HG03439 (cell line): Measurements from ENCODE around the gene CACNA2D3.

Experiments used
- ATAC-seq: cut with Tn5 transposase; IDR thresholded peaks from one replicate; pipeline ENCODE4 v1.9.1; 2021; ENCODE audit warnings: mild to moderate bottlenecking, moderate library complexity; ENCODE audit not compliant: unreplicated experiment

CACNA2D3 gene

DNA sequence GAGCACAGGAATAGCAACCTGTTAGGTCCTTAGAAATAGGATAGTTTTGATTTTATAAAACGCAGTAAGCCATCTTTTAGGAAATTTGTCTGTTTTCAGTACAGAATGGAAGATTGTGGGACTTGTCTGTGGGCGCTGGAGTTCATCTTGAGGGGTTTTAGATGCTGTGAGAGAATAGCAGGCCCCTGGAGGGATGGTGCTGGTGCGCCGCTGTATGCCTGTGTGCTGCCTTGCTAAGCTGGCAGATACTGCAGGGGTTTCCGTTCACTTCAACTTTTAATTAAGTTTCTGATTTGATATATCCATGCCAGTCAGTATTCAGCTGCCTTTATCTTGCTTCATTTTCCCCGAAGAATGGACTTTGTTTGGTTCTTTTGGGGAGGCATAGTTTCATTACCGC, 4.2 kb downstream of the CACNA2D3 start:
- no peak for ATAC-seq

DNA sequence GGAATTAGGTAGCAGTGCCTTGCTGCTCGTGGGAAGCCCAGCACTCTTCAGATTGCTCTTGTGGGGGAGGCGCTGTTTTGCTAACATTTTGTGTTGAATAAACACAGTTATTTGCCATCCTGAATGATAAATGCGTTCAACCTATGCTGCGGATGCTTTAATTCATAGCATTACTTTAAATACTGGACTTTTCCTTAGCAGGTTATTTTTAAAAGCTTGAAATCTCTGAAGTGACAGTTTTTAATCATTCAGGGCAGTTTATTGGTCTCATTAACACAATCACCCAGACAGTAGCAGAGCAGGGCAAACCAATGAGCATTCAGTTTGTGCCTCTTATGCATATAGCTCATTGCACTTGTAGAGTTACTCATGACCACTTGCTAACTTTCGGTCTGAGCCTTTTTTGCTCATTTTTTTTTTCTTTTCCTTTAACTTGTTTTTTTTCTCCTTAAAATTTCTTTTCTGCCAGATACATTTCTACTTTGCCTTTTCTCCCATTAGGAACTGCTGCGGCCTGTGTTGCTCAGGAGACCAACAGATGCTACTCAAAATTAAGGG, 5.2 kb downstream of the CACNA2D3 start:
- no peak for ATAC-seq

DNA sequence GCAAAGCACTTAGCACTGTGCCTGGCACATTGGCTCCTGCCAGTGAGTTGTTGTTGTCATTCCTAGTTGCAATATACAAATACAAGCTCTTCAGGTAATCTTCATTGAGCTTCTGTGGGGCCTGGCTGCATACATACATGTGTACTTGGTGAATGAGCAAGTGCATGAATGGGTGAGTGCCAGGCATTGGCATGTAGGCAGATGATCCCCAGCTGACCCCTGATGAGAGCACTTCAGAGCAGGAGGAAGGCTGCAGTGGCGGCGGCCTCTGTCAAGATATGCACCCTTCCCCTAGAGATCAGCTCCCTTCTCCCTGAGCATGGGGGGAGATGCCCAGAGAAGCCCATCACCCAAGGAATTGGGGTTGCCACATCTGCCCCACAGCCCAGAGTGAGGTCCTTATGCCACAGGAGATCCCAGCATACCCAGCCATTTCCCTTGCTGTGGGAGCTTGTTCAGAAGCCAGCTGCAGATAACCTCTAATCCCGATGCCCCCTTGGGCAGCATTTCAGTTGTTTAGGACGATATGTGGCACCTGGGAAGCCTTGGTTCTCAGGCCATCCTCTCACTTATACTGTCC, 8.8 kb downstream of the CACNA2D3 start:
- ATAC-seq, result no peak

DNA sequence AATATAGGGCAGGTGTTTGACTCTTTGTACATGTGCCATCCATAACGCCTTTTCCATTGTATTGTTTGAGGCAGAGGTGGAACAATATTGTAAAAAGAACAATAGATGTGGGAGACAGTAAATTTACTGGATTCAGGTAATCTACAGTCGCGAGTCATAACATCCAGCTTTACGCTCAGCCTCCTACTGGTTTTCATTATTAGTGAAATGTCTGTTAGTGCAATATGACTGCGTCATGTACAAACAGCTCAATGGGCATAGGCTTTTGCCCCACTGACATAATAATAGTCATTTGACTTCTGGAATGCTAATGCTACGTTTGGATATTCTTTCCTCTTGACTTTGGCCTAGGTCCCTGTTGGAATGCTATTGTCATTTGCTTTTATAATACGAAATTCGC, 9.5 kb downstream of the CACNA2D3 start:
- ATAC-seq, result no peak

DNA sequence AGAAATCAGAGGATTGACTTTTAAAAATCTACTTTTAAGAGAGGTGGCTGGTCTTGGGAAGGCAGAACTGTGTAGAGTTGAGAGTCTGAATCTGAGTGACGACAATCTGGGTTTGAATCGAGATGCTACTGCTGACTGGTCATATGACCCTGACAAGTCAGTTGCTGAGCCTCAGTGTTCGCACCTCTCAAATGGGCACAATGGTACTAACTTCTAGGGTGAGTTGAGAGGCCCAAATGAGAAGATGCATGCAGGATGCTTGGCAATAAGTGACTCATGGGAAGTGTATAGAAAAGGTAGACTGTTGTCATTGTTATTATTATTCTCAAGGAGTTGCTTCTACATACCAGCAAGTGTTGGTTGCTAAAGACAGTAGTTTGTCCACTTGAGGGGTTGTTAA, 10.3 kb downstream of the CACNA2D3 start:
- no peak for ATAC-seq

DNA sequence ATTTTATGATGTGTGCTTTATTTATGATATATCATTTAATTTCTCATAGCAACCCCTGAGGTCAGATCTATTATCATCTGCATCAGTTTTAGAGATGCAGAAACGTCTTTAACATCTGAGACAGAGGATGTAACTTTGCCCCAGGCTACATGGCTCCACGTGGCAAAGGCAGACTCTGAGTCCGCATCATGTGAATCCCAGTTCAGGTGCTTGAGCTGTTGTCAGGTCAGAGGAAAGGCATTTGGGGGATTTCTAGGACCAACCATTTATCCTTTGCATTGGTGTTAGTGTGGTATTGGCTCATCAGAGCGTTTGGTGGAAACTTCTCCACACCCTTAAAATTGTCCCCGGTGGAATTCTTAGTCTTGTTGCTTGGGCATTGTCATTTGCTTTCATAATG, 10.8 kb downstream of the CACNA2D3 start:
- no peak for ATAC-seq

DNA sequence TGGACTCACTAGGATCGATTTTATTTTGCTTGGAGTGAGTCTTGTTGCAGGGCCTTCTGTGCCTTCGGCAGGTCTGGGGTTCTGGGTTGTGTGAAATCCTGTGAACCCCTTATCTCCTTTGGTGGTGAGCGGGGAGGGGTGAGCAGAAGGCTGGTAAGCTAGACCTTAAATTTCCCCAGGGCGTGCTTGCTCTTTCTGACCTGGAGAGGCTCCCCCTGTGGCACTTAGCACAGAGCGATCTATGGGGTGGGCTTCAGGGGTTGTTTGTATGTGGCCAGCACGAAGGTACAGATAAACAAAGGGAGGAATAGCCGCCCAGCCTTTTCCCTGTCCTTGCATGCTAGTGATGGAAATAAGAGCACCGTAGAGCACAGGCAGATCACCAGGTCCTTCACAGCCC, 11.8 kb downstream of the CACNA2D3 start:
- no peak for ATAC-seq

DNA sequence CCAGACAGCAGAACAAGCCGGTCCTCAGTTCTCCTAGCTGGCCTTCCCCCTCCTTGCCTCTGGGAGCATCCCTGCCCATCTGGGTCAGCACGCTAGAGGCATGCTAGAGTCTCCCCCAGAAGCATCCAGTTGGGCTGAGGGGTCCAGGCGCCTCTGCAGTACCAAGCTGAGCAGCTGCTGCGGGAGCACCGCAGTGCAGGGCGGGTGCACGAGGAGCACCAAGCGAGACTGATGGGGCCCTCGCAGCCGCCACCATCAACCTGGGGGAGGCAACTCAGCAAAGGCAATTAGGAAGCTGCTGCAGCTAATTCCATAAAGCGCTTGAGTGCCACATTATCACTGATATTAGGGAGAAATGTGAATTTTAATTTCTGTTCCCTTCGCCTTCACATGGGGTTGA, 12.4 kb downstream of the CACNA2D3 start:
- ATAC-seq, result no peak

DNA sequence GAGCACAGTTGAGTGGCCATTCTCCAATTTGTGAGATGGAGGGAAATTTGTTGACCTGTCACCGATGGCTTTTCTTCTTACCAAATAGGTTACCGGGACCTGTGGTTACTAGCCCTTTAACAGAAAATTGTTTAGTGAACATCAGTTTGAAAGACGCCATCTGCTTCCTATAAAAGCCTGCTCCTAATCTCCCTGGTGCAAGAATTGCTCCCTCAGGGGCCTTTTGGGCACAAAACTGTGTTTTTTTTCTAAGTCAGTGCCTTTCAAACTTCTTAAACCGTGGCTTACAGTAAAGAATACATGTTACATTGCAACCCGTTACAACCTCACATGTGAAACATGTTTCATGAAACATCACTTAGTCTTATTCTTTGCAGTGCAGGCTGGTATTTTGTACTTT, 15.0 kb downstream of the CACNA2D3 start:
- no peak for ATAC-seq

DNA sequence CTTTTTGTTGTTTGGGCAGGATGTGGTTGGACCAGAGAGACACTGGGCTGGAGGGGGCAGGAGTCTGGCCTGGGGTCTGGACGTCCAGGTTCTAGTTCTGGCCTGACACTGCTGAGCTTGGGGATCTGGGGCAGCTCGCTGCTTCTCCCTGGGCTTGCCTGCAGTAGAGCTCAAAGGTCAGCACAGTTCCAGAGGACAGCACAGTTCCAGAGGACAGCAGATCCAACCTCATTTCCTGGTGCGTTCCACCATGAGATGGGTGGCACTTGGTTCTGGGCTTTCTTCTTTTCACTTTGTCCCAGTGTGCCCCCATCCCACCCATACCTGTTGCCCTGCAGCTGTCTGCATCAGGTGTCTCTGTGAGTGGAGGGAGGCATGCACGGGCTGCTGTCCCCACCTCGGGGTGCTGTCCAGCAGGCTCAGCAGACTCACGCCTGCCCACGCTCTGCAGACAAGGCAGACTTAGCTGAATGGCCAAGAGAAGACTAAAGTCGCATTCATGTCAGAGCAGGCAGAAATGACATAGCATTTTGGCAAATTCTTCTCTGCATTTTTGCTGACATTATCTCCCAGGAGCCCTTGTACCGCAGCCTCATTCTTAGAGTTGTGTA, 16.7 kb downstream of the CACNA2D3 start:
- ATAC-seq, result no peak

DNA sequence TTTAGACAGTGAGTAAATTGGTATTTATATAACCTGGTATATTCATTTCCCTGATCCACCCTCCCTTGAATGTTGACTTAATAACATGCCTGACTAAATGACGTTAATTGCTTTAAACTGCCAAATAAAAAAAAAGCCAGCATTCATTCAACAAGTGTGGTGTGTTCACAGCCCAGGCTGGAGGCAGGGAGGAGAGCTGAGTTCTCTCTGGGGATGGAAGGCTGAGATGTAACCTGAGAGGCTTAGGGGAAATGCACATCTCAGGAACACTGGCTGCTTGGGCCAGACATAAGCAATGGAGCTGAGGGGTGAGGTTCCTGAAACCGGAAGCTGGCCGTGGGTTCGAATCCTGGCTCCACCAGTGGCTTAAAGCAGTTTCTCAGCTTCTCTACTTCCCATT, 17.3 kb downstream of the CACNA2D3 start:
- ATAC-seq, result no peak

DNA sequence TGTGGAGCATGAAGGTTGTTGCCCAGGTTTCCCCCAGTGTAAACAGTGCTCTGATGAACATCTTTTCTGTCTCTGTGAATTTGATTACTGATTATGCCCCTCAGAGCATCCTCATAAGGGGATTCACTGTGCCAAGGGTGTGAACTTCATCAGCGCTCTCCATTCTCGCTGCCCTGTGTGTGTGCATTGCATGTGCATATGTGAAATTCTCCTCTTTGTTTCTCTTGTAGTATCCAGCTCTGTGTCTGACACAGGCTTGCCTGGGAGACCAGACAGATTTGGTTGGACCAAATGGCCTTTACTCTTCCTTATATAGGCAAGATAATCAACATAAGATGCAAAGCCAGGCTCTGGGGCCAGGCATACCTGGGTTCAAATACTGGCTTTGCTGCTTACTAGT, 21.9 kb downstream of the CACNA2D3 start:
- no peak for ATAC-seq

DNA sequence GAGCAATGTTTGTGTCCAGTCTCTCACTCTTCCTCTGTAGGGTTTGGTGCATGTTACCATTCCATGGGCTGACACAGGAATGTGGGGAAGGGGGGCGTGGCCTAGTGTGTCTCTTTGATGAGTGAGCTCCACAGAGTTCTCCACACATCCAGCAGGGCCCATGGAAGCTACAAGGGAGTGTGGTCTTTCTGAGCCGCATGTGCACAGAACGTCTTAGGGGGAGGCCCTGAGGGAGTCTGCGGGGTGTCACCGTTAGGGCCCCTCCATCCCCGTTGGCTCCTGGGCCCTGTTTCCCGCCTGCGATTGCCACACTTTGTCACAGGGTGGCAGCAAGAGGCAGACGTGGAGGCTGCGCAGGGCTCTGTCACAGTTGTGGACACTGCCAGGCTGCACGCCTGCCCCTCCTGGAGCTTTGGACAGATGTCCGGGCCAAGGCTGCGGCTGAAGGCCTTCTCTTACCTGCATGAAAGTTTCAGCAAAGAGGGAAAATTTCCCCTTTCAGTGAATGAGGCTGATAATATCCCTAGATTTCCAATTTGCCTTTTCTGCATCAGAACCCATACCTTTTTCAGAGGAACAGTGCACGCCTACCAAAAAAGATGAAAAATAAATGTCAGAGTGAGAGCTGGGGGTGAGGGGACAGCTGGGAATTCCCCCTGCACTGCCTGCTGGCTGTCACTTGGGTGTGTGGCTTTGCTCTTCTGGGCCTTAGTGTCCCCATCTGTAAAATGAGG, 24.3 kb downstream of the CACNA2D3 start:
- ATAC-seq, result no peak

DNA sequence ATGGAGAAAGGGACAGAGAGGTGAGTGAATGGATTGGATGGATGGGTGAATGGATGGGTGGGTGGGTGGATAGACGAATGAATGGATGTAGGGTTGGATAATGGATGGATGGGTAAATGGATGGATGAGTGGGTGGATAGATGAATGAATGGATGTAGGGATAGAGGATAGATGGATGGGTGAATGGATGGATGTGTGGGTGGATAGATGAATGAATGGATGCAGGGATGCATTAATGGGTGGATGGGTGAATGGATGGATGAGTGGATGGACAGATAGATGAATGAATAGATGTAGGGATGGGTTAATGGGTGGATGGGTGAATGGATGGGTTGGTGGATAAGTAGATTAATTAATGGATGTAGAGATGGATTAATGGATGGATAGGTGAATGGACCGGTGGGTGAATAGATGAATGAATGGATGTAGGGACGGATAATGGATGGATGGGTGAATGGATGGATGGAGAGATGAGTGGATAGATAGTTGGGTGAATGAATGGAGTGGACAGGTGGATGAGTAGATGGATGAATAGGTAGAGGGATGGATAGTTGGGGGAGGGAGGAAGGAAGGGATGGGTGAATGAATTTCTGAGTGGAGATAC, 28.6 kb downstream of the CACNA2D3 start:
- ATAC-seq, result no peak

DNA sequence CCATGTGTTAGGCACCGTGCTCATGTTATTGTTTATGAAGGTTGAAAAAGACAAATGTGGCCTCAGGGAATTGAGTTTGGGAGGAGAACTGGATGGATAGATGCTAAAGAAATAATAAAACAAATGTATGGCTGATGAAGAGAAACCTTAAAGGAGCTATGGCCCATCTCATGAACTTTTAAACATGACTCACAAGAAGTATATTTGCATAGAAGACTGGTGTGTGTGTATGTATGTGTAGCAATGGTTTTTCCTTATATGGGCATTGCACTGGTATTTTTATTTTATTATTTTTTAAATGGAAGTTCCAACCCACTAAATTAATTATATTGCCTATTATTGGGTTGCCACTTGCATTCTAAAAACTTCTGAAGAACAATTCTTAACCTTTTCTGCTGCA, 31.1 kb downstream of the CACNA2D3 start:
- ATAC-seq, result no peak

DNA sequence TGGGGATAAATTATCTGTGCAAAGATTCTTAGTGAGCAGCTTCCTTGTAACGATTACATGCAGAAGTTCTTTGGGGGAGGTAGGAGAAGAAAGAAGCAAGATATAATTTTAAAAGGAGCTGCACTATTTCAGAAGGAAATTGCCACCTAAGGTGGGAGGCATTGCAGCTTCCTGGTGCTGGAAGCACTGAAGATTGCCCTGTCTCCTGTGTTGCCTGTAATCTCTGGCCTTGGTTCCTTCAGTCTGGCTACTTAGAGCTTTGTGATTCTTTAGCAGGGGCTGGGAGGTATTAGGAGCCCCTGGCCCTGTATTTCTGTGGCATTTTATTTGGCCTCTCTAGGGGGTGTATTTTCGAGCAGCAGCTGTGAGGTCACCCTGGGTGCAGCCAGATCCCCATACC, 35.5 kb downstream of the CACNA2D3 start:
- ATAC-seq, result no peak

DNA sequence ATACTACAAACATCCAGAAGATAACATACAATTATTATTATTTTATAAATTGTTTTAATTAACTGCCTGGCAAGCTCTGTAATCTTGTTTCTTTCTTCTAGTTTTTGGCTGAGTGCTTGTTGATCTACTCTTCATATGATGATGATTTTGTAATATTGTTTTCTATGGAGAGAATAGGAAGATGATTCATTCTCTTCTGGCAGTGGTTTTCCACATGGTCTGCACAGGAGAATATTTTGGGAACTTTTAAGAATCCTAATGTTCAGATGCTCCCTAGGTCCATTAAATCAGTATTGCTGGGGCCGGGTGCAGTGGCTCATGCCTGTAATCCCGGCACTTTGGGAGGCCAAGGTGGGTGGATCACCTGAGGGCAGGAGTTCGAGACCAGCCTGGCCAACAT, 37.6 kb downstream of the CACNA2D3 start:
- ATAC-seq, result no peak

DNA sequence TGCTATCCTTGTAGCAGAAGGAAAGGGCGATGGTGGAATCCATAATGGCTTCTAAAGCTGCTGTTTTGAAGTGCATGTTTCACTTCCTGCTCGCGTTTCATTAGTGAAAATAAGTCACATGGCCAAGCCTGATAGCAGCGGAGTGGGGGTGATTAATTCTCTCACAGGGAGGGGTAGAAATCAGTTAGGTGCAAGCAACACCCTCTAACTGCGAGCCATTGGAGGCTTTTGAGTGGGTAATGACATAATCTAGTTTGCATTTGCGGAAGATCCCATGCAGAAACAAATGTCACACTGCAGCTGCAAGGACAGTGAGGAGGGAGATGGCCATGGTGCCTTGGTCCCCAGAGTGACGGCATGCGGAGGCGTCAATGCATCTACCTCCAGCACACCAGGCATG, 41.1 kb downstream of the CACNA2D3 start:
- no peak for ATAC-seq

DNA sequence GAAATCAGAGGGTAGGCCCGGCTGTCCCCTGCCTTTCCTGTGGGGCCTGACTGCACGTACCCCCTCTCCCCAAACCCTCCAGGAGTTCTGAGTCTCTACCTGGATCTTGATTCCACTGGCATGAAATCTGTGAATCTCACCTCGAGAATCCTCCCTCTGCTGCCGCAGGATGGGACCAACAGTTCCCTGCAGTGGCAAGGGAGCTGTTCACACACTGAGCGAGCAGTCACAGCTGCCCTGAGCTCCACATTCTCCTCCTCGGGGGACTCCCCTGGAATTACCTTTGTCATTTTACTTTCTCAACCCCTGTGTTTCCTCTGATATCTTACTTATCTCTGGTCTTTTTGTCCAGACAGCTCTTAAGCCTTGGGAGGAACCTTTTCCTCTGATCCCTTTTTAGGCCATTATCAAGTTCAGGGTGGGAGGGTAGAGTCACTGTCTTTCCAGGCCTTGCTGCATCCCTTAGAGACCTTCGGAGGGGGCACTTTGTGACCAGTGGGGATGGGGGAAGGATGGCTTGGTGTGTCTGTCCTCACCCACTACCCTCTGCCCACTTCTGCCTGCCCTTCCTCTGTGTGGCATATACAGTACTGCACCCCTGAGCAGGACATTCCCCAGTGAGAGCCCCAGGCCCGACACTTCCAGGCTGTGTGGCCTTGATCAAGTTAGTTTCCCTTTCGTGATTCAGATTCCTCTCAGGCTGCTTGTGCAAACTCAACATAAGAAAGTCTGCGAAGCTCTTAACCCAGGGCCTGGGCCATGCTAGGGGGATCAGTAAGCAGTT, 42.0 kb downstream of the CACNA2D3 start:
- ATAC-seq, result no peak

DNA sequence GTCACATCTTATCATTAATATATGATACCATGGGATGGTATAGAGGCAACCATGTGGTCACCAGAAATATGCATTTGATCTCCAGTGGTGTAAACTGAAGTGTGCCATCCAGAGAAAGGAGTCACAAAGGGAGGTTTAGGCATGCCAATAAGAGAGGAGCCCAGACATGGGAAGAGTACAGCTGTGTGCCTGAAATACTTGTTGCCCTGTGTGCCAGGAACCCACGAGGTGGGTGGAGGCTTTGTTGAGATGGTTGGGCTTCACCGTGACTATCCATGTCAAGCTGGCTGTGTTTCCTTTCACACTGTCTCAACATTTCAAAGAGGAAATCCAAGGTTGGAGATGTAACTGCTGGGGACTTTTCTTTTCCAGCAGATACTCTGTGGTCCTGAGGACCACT, 43.5 kb downstream of the CACNA2D3 start:
- no peak for ATAC-seq

DNA sequence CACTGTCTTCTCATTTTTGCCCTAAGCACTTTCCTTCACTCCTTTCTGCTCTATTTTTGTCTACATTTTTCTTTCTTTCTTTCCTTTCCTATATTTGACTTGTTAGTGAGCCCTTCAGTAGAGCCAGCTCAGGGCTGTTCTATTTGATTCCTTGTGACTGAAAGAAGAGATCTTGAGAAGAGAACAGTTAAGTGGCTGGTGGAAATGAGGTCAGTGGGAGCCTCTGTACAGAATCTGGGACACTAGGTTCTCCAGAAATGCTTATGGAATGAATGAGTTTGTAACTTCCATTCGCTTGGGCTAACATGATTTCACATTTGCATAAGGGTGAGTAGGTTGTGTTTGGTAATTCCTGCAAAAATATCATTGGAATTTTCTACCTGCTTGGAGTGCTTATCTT, 45.6 kb downstream of the CACNA2D3 start:
- ATAC-seq, result no peak
